Posterior vena cava (tissue), 2 donors: Measurements from ENCODE around the gene HAND1. TPM values are rescaled to one million over a fixed set of nuclear protein-coding genes. Genes with fewer than 3 reads are reported as not detected.

Source experiments
- DNase-seq: peaks from one replicate; pipeline ENCODE4 v3.0.0-alpha.2; 2020; ENCODE audit warnings: low spot score
- intact Hi-C, 2 donors: fragments of 100-400 bp; cut with DNase I; formaldehyde crosslinking; loops; one replicate each; pipeline versions ENCODE4 v1.14.1 to v1.14.2; 2022 to 2023
- total RNA-seq, 2 donors: library from RNA; stranded (reverse); fragmentation: NEBNext Ultra II Directional; extraction: Animal tissue kit (Norgen Biotek cat#: 25700); gene quantifications; one replicate each; pipeline ENCODE4 v1.2.1, GENCODE V29; 2021
- donor health status: DM: yes; HTN: yes; CAD: no.
- donor health status: DM: yes; HTN: yes; CAD: no.

The HAND1 gene
- total RNA-seq, 2 donors from 2014 or later, result not detected

DNA sequence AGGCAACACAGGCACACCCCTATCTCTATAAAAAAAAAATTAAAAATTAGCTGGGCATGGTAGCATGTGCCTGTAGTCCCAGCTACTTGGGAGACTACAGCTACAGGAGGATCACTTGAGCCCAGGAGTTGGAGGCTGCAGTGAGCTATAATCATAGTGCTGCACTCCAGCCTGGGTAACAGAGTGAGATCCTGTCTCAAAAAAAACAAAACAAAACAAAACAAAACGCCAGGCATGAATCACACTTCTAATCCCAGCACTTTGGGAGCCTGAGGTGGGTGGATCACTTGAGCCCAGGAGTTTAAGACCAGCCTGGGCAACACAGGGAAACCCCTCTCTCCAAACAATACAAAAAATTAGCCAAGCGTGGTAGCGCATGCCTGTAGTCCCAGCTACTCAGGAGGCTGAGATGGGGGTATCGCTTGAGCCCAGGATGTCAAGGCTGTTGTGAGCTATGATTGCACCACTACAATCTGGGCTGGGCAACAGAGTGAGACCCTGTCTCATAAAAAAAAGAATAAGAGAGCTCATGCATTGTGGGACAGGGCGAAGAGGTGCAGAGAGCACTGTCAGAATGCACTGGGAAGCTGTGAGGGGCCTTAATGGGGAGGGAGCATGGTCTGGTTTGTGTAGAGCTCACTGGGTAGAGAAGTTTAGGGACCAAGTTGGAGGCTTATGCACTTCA is 40.6 kb downstream of the HAND1 start:
- DNase-seq, result no peak
- intact Hi-C loops, result no loop called here

DNA sequence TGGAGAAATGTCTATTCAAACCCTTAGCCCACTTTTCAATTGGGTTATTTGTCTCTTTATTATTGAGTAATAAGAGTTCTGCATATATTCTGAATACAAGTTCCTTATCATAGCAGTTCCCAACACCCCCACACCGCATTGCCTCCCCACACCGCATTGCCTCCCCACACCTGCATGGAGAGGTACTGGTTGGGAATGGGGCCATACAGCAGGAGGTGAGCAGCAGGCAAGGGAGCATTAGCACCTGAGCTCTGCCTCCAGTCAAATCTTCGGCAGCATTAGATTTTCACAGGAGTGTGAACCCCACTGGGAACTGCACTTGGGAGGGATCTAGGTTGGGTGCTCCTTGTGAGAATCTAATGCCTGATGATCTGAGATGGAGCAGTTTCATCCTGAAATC is 42.8 kb downstream of the HAND1 start:
- DNase-seq, result no peak
- intact Hi-C loops, result no loop called here

DNA sequence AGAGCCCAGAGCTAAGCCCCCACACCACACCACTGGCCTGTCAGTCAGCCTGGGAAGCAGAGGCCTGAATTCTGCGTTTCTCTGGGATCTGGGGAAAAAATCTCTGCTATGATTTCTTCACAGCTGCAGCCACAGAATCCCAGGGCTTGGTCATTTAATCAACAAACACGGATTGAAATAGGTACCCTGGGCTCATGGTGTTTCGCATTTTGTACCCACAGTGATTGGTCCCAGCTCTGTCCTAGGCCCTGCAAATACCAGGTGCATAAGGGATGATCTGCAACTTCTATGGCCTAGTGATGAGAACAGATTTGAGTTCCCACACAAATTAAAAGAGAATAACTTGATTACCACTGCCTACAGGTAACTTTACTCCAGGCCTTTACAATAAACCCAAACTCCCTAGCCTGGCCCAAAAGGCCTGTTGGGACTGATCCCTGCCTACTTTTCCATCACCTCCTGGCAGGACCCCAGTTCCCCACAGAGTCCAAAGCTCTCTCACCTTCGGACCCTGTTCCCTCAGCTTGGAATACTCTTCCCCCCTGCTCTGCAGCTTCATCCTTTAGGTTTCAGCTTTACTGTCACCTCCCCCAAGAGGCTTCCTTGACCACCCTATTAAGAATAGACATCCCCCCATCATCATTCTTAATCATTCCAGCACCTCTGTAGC is 46.9 kb downstream of the HAND1 start:
- DNase-seq, result no peak
- intact Hi-C loops, result no loop called here

DNA sequence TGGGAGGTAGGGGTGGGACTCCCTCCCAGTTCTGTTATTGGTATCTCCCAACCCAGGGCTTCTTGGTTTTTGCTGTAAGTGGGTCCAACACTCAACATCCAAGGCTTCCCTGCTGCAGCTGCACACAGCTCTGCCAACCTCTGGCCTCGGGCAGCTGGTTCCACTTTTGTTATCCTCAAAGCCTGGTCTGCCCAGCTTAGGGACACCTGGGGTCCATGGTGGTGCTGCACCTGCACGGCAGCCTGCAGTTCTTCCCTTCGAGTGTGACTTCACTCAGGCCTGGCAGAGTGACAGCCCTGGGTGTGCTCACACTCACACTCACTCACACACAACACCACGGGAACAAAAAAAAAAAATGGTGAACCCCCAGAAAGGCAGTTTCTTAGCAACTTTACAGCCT is 47.6 kb downstream of the HAND1 start:
- DNase-seq, result no peak
- intact Hi-C loops, result no loop called here

- DNase-seq, result no peak
Observed at GRCh38 chr5:154429341-154429740, 48.7 kb downstream of the HAND1 start.

DNA sequence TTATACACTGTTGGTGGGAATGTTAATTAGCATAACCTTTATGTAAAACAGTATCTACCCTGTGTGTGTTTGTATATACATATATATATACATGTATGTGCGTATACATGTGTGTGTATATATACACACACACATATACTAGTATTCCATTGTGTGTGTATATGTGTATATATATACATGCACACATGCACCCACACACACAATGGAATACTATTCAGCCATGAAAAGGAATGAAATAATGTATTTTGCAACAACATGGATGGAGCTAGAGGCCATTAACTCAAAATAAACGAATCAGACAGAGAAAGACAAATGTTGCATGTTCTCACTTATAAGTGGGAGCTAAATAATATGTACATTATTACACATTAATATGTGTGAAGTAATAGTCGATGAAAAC is 49.8 kb downstream of the HAND1 start:
- no peak for DNase-seq
- intact Hi-C loops, result no loop called here

More at GRCh38 chr5:154429341-154429740, 48.7 kb downstream of the HAND1 start:
- intact Hi-C loops, result no loop called here

Other genes with a start within 250 kb of the HAND1 start
- 10 to 100 TPM; 34.6 to 50.5 TPM for gene SAP30L, start 32.2 kb downstream of the HAND1 start, total RNA-seq